IMR-90 (cell line): ENCODE measurements around the gene EXOC6B.

ENCODE experiments used
- BHLHE40 ChIP-seq: fragments of 150-350 bp; IDR thresholded peaks from 2 replicates; pipeline ENCODE4 v1.6.1; 2016; ENCODE audit warnings: mild to moderate bottlenecking, low read depth, low read length
- CEBPB ChIP-seq: IDR thresholded peaks from 2 replicates; pipeline ENCODE4 v1.6.1; 2012; ENCODE audit warnings: low read depth, low read length, improper control_type of control experiment
- CHD1 ChIP-seq: IDR thresholded peaks from 2 replicates; pipeline ENCODE4 v1.6.1; 2012; ENCODE audit warnings: low read depth, low read length, improper control_type of control experiment
- FOS ChIP-seq: fragments of 150-350 bp; IDR thresholded peaks from 2 replicates; pipeline ENCODE4 v1.6.1; 2016; ENCODE audit warnings: low read depth, low read length
- MAFK ChIP-seq: IDR thresholded peaks from 2 replicates; pipeline ENCODE4 v1.6.1; 2012; ENCODE audit warnings: low read depth, low read length, improper control_type of control experiment
- MAZ ChIP-seq: IDR thresholded peaks from 2 replicates; pipeline ENCODE4 v1.6.1; 2012; ENCODE audit warnings: low read depth, mild to moderate bottlenecking, low read length, improper control_type of control experiment, moderate library complexity, borderline replicate concordance
- MXI1 ChIP-seq: IDR thresholded peaks from 2 replicates; pipeline ENCODE4 v1.6.1; 2012; ENCODE audit warnings: low read depth, mild to moderate bottlenecking, low read length, moderate library complexity, borderline replicate concordance
- POLR2A ChIP-seq: IDR thresholded peaks from 2 replicates; pipeline ENCODE4 v1.6.1; 2012; ENCODE audit warnings: mild to moderate bottlenecking, low read depth, low read length
- RAD21 ChIP-seq: IDR thresholded peaks from 2 replicates; pipeline ENCODE4 v1.6.1; 2012; ENCODE audit warnings: low read length, improper control_type of control experiment
- RFX5 ChIP-seq: IDR thresholded peaks from 2 replicates; pipeline ENCODE4 v1.8.0; 2012; ENCODE audit warnings: low read depth, mild to moderate bottlenecking, low read length, moderate library complexity
- SMC3 ChIP-seq: fragments of 150-350 bp; IDR thresholded peaks from 2 replicates; pipeline ENCODE4 v1.6.1; 2016; ENCODE audit warnings: low read depth, mild to moderate bottlenecking, antibody characterized with exemption, low read length, moderate library complexity
- TF ChIP-seq, protein P1 (sequence below): conservative IDR thresholded peaks from 2 replicates; pipeline ENCODE4 v1.5.1; 2012; ENCODE audit warnings: mild to moderate bottlenecking, low read depth, low read length, improper control_type of control experiment
- TF ChIP-seq, protein P2 (sequence below): fragments of 150-350 bp; IDR thresholded peaks from 2 replicates; pipeline ENCODE4 v1.6.1; 2016; ENCODE audit warnings: low read depth, mild to moderate bottlenecking, low read length, moderate library complexity, borderline replicate concordance
- TF ChIP-seq, protein P3 (sequence below): fragments of 150-350 bp; IDR thresholded peaks from 2 replicates; pipeline ENCODE4 v1.6.1; 2017; ENCODE audit warnings: mild to moderate bottlenecking, antibody characterized with exemption, low read length, low read depth

DNA sequence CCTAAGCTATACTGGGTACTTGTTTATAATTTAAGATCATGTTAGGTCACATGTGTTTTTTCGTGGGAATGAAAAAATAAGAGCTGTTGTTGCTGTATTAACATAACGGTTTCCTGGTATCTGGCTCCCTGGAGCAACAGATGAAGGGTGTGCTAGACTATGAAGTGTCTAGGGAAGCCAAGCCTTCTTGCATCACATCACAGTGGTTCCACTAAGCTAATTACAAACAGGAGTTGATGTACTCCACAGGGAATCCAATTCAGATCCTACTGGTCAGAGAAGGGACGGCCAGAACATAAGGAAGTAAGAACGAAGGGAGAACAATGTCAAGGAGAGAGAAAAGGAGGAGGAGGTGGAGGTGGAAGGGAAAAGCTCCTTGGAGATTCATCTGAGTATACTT is 485.2 kb downstream of the EXOC6B start:
- TF ChIP-seq, protein P1, sequence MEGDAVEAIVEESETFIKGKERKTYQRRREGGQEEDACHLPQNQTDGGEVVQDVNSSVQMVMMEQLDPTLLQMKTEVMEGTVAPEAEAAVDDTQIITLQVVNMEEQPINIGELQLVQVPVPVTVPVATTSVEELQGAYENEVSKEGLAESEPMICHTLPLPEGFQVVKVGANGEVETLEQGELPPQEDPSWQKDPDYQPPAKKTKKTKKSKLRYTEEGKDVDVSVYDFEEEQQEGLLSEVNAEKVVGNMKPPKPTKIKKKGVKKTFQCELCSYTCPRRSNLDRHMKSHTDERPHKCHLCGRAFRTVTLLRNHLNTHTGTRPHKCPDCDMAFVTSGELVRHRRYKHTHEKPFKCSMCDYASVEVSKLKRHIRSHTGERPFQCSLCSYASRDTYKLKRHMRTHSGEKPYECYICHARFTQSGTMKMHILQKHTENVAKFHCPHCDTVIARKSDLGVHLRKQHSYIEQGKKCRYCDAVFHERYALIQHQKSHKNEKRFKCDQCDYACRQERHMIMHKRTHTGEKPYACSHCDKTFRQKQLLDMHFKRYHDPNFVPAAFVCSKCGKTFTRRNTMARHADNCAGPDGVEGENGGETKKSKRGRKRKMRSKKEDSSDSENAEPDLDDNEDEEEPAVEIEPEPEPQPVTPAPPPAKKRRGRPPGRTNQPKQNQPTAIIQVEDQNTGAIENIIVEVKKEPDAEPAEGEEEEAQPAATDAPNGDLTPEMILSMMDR: no peak
- no peak for TF ChIP-seq SMC3
- no peak for TF ChIP-seq CEBPB
- no peak for TF ChIP-seq FOS
- no peak for TF ChIP-seq RAD21
- no peak for TF ChIP-seq POLR2A
- no peak for TF ChIP-seq MAFK
- no peak for TF ChIP-seq CHD1
- TF ChIP-seq MXI1: no peak
- no peak for TF ChIP-seq BHLHE40
- TF ChIP-seq, protein P2, sequence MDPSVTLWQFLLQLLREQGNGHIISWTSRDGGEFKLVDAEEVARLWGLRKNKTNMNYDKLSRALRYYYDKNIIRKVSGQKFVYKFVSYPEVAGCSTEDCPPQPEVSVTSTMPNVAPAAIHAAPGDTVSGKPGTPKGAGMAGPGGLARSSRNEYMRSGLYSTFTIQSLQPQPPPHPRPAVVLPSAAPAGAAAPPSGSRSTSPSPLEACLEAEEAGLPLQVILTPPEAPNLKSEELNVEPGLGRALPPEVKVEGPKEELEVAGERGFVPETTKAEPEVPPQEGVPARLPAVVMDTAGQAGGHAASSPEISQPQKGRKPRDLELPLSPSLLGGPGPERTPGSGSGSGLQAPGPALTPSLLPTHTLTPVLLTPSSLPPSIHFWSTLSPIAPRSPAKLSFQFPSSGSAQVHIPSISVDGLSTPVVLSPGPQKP: no peak
- no peak for TF ChIP-seq RFX5
- TF ChIP-seq, protein P3, sequence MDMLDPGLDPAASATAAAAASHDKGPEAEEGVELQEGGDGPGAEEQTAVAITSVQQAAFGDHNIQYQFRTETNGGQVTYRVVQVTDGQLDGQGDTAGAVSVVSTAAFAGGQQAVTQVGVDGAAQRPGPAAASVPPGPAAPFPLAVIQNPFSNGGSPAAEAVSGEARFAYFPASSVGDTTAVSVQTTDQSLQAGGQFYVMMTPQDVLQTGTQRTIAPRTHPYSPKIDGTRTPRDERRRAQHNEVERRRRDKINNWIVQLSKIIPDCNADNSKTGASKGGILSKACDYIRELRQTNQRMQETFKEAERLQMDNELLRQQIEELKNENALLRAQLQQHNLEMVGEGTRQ: no peak
- no peak for TF ChIP-seq MAZ
